ENCODE results near the gene NADSYN1.

The NADSYN1 gene

DNA sequence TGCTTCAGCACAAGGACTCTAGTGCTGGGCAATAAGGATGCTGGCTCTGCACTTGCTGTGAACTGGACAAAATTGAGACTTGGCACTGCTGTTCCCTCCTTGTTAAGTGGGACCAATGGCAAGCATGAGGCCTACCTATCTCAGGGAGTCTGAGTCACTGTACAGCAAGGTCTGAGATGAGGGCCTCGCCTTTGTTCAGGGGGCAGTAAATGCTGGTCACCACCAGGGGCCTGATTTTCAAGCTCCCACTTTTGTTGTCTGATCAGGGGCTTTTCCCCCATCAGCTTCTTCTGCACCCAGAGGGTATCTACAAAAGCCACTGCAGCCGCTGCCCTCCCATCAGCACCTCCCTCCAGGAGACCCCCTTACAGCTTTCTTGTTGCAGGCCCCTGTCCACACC, 27.6 kb upstream of the NADSYN1 start:
- Histone ChIP-seq H3K36me3 (replicated peaks; ENCODE audit: low read depth, low read length) (no peaks in the 10 kb centered on the region), H3K9ac (ENCODE audit: low read length) (no peak overlapping the region), H3K4me3 (ENCODE audit: low read length) (no peak overlapping the region), H3K4me1 (ENCODE audit: low read length) (peaks cover 21% of the 10 kb centered on the region), H3K4me2 (ENCODE audit: low read length) (no peak overlapping the region), H3K27me3 (ENCODE audit: low read depth, low read length) (0 out of 2 replicates have a peak, but pooled peaks cover 4% of the 10 kb centered on the region), H3K9me3 (ENCODE audit: insufficient read depth, low read length) (no peaks in the 10 kb centered on the region), H2AFZ (ENCODE audit: low read depth, low read length) (no peak overlapping the region), H3K27ac (ENCODE audit: low read length) (no peak overlapping the region), H4K20me1 (ENCODE audit: insufficient read depth, low read length) (no peaks in the 10 kb centered on the region), H3K79me2 (ENCODE audit: low read length) (no peaks in the 10 kb centered on the region)
- TF ChIP-seq, protein P1, sequence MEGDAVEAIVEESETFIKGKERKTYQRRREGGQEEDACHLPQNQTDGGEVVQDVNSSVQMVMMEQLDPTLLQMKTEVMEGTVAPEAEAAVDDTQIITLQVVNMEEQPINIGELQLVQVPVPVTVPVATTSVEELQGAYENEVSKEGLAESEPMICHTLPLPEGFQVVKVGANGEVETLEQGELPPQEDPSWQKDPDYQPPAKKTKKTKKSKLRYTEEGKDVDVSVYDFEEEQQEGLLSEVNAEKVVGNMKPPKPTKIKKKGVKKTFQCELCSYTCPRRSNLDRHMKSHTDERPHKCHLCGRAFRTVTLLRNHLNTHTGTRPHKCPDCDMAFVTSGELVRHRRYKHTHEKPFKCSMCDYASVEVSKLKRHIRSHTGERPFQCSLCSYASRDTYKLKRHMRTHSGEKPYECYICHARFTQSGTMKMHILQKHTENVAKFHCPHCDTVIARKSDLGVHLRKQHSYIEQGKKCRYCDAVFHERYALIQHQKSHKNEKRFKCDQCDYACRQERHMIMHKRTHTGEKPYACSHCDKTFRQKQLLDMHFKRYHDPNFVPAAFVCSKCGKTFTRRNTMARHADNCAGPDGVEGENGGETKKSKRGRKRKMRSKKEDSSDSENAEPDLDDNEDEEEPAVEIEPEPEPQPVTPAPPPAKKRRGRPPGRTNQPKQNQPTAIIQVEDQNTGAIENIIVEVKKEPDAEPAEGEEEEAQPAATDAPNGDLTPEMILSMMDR (IDR thresholded peaks at IDR 0.05; ENCODE audit: low read depth, low read length), result no peak
- TF ChIP-seq EZH2phosphoT487 (IDR thresholded peaks at IDR 0.05; ENCODE audit: low read depth), result no peak

DNA sequence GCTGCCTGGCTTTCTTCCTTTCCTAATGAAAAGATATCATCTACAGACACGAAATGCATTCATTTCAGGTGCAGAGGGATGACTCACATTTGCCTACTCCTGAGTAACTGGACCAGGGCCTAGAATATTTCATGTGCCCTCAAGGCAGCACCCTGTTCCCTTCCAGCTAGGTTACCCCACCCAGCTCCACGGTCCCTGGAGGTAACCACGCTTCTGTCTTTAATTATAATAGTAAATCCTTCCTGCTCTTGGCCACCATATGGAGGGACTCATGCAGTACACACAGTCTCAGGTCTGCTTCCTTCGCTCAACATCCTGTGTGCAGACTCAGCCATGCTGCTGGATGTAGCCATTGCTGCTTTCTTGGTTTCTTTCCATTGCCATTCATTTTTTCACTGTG, 27.1 kb upstream of the NADSYN1 start:
- no peak overlapping the region for H2AFZ ChIP-seq (ENCODE audit: low read depth, low read length)

DNA sequence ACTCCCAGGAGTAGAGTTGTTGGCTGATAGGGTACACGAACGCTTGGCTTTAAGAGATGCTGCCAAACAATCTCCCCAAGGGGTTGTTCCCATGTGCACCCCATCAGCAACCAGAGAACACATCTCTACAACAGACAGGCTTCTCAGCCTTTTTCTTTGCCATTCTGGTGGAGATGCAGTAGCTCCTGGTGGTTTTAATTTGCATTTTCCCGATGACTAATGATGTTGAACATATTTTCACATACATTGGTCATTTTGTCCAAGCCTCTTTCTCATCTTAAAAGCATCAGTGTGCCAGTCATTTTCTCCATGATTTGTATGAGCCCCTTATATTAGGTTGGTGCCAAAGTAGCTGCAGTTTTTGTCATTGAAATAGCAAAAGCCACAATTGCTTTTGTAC, 26.6 kb upstream of the NADSYN1 start:
- no peak overlapping the region for H3K4me2 ChIP-seq (ENCODE audit: low read length)
- no peaks in the 10 kb centered on the region for H3K9me3 ChIP-seq (ENCODE audit: insufficient read depth, low read length)
- no peak overlapping the region for H3K4me3 ChIP-seq (ENCODE audit: low read length)
- 0 out of 2 replicates have a peak, but pooled peaks cover 4% of the 10 kb centered on the region for H3K27me3 ChIP-seq (ENCODE audit: low read depth, low read length)
- no peaks in the 10 kb centered on the region for H4K20me1 ChIP-seq (ENCODE audit: insufficient read depth, low read length)
- H3K27ac ChIP-seq (ENCODE audit: low read length), result no peak overlapping the region
- H3K79me2 ChIP-seq (ENCODE audit: low read length), result no peaks in the 10 kb centered on the region
- H2AFZ ChIP-seq (ENCODE audit: low read depth, low read length), result no peak overlapping the region
- H3K4me1 ChIP-seq (ENCODE audit: low read length), result peaks cover 15% of the 10 kb centered on the region
- H3K9ac ChIP-seq (ENCODE audit: low read length), result no peak overlapping the region
- H3K36me3 ChIP-seq (replicated peaks; ENCODE audit: low read depth, low read length), result no peaks in the 10 kb centered on the region
- TF ChIP-seq EZH2phosphoT487 (IDR thresholded peaks at IDR 0.05; ENCODE audit: low read depth), result no peak
- TF ChIP-seq, protein P1 (IDR thresholded peaks at IDR 0.05; ENCODE audit: low read depth, low read length), result no peak

More for the DNA sequence above, 27.1 kb upstream of the NADSYN1 start:
- Histone ChIP-seq H3K4me2 (ENCODE audit: low read length) (no peak overlapping the region), H3K4me1 (ENCODE audit: low read length) (peaks cover 20% of the 10 kb centered on the region), H3K79me2 (ENCODE audit: low read length) (no peaks in the 10 kb centered on the region), H3K4me3 (ENCODE audit: low read length) (no peak overlapping the region), H3K27me3 (ENCODE audit: low read depth, low read length) (0 out of 2 replicates have a peak, but pooled peaks cover 4% of the 10 kb centered on the region), H3K27ac (ENCODE audit: low read length) (no peak overlapping the region), H4K20me1 (ENCODE audit: insufficient read depth, low read length) (no peaks in the 10 kb centered on the region), H3K36me3 (replicated peaks; ENCODE audit: low read depth, low read length) (no peaks in the 10 kb centered on the region), H3K9me3 (ENCODE audit: insufficient read depth, low read length) (no peaks in the 10 kb centered on the region), H3K9ac (ENCODE audit: low read length) (no peak overlapping the region)
- TF ChIP-seq, protein P1 (IDR thresholded peaks at IDR 0.05; ENCODE audit: low read depth, low read length), result no peak
- no peak for TF ChIP-seq EZH2phosphoT487 (IDR thresholded peaks at IDR 0.05; ENCODE audit: low read depth)

DNA sequence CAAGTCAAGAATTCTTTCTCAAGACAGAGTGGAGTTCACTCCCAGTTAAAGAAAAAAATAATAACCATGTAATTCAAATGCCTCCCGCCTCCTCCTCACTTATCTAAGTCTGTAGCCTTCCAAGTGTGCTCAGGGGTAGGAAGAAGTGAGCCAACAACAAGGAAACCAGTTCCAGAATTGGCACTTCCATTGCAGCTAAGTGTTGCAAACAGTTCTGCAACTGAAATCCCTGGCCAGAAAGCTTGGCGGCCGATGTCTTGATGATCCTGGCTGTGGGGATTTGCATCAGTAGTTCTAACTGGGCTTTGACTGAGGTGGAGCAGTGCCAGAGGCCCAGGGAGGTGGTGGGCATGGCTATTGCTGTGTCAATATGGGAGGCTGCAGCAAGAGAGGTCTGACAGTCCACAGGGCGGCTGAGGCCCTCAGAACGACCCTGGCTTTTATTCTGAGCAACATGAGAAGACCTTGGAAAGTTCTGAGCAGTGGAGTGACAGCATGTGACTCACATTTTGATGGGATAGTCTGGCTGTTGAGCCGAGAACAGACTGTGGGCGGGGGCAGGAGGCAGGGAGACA, 24.1 kb upstream of the NADSYN1 start:
- H2AFZ ChIP-seq (ENCODE audit: low read depth, low read length), result no peak overlapping the region
- H3K4me1 ChIP-seq (ENCODE audit: low read length), result no peaks in the 10 kb centered on the region
- H3K4me2 ChIP-seq (ENCODE audit: low read length), result no peak overlapping the region
- H3K4me3 ChIP-seq (ENCODE audit: low read length), result no peak overlapping the region
- no peak overlapping the region for H3K9ac ChIP-seq (ENCODE audit: low read length)
- peaks cover 10% of the 10 kb centered on the region for H3K36me3 ChIP-seq (replicated peaks; ENCODE audit: low read depth, low read length)
- 0 out of 2 replicates have a peak, but pooled peaks cover 8% of the 10 kb centered on the region for H4K20me1 ChIP-seq (ENCODE audit: insufficient read depth, low read length)
- H3K79me2 ChIP-seq (ENCODE audit: low read length), result no peaks in the 10 kb centered on the region
- TF ChIP-seq, protein P1 (IDR thresholded peaks at IDR 0.05; ENCODE audit: low read depth, low read length), result no peak
- no peak for TF ChIP-seq EZH2phosphoT487 (IDR thresholded peaks at IDR 0.05; ENCODE audit: low read depth)
- no peaks in the 10 kb centered on the region for H3K27me3 ChIP-seq (ENCODE audit: low read depth, low read length)
- H3K9me3 ChIP-seq (ENCODE audit: insufficient read depth, low read length), result no peaks in the 10 kb centered on the region
- no peak overlapping the region for H3K27ac ChIP-seq (ENCODE audit: low read length)
